ENCODE data around the gene GDF15. TPM values are rescaled to one million over a fixed set of nuclear protein-coding genes. Genes with fewer than 3 reads are reported as not detected.
"Not testable (repeated sequence)": the region's sequence is repeated elsewhere in the genome, so short reads cannot be mapped to it uniquely, and the experiment has no call there.

Gene GDF15
- total and polyA plus RNA-seq, 8 donors: 28.1 to 277 (median 43.5) TPM

DNA sequence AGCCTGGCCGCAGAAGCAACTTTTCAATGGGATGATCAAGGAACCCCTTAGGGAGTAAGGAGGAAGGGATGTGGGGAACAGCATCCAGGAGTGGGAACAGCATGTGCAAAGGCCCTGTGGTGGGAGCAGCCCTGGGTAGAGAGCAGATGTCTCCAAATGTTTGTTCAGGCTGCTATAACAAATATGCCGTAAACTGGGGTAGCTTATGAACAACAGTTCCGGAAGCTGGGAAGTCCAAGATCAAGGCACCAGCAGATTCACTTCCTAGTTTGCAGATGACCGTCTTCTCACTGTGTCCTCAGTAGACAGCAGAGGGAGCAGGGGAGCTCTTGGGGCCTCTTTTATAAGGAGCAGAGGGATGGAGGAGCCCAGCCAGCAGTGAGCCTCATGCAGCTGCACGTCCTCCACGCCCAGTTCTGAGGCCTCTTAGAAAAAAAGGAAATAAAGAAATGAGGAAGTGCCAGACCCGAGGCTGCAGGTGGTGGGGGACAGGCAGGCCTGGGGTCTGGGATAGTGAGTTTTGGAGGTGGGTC is 15.7 kb downstream of the GDF15 start:
- DNase-seq: peak in 2 of 6 donors; percentile 37 to 54
- peak in 3 of 4 donors; percentile 62 to 77 (median 76) for ATAC-seq
- no peak for FAIRE-seq
- no peaks in the 10 kb centered on the region for H3K9me3 ChIP-seq
- TF ChIP-seq, protein P1, sequence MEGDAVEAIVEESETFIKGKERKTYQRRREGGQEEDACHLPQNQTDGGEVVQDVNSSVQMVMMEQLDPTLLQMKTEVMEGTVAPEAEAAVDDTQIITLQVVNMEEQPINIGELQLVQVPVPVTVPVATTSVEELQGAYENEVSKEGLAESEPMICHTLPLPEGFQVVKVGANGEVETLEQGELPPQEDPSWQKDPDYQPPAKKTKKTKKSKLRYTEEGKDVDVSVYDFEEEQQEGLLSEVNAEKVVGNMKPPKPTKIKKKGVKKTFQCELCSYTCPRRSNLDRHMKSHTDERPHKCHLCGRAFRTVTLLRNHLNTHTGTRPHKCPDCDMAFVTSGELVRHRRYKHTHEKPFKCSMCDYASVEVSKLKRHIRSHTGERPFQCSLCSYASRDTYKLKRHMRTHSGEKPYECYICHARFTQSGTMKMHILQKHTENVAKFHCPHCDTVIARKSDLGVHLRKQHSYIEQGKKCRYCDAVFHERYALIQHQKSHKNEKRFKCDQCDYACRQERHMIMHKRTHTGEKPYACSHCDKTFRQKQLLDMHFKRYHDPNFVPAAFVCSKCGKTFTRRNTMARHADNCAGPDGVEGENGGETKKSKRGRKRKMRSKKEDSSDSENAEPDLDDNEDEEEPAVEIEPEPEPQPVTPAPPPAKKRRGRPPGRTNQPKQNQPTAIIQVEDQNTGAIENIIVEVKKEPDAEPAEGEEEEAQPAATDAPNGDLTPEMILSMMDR (IDR thresholded peaks at IDR 0.05): no peak
- no peaks in the 10 kb centered on the region for H3K27me3 ChIP-seq
- peak overlapping the region in 2 of 4 donors; percentile 23 to 47 for H3K27ac ChIP-seq
- no peak overlapping the region for H3K4me3 ChIP-seq
- intact Hi-C loops (cut with DNase I): no loop called here
- 55 to 63% methylated on average over 7 of the region's 7 CpGs for WGBS, 2 donors
- H3K36me3 ChIP-seq: no peaks in the 10 kb centered on the region
- H3K4me1 ChIP-seq: peaks cover 0 to 9% (median 0%) of the 10 kb centered on the region in 3 donors

DNA sequence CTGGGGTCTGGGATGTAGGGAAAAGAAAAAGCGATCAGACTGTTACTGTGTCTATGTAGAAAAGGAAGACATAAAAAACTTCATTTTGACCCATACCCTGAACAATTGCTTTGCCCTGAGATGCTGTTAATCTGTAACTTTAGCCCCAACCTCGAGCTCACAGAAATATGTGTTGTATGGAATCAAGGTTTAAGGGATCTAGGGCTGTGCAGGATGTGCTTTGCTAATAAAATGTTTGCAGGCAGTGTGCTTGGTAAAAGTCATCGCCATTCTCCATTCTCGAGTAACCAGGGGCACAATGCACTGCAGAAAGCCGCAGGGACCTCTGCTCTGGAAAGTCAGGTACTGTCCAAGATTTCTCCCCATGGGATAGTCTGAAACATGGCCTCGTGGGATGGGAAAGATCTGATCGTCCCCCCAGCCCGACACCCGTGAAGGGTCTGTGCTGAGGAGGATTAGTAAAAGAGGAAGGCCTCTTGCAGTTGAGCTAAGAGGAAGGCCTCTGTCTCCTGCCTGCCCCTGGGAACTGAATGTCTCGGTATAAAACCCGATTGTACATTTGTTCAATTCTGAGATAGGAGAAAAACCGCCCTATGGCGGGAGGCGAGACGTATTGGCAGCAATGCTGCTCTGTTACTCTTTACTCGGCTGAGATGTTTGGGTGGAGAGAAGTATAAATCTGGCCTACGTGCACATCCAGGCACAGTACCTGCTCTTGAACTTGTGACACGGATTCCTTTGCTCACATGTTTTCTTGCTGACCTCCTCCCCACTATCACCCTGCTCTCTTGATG is 16.7 kb downstream of the GDF15 start:
- H3K4me3 ChIP-seq; H3K9me3 ChIP-seq; DNase-seq; H3K36me3 ChIP-seq; H3K4me1 ChIP-seq; H3K27me3 ChIP-seq; ATAC-seq; intact Hi-C loops (cut with DNase I); FAIRE-seq: not testable (repeated sequence)
- WGBS, 2 donors: 53 to 58% methylated on average over 18 of the region's 18 CpGs
- peak overlapping the region in 3 of 4 donors; percentile 4 to 47 (median 33) for H3K27ac ChIP-seq

- H3K27ac ChIP-seq; intact Hi-C loops (cut with DNase I); H3K4me1 ChIP-seq; H3K36me3 ChIP-seq; H3K27me3 ChIP-seq; DNase-seq; FAIRE-seq; ATAC-seq; H3K4me3 ChIP-seq; H3K9me3 ChIP-seq: not testable (repeated sequence)
- 89 to 93% methylated on average over 11 of the region's 11 CpGs for whole genome bisulfite sequencing, 2 donors
These were observed 19.8 kb downstream of the GDF15 start for GRCh38 chr19:18405754-18406153.

GRCh38 chr19:18406749-18407148 is 20.8 kb downstream of the GDF15 start:
- intact Hi-C loops (cut with DNase I): no loop called here
- TF ChIP-seq, protein P1 (IDR thresholded peaks at IDR 0.05): no peak

GRCh38 chr19:18408053-18408476 is 22.1 kb downstream of the GDF15 start:
- 38 to 44% methylated on average over 10 of the region's 10 CpGs for WGBS, 2 donors
- H3K27me3 ChIP-seq: no peaks in the 10 kb centered on the region
- no peak overlapping the region for H3K27ac ChIP-seq
- H3K9me3 ChIP-seq: no peaks in the 10 kb centered on the region
- no peak overlapping the region for H3K4me3 ChIP-seq
- TF ChIP-seq, protein P1 (IDR thresholded peaks at IDR 0.05): peak; percentile 17 to 67 (median 41)
- DNase-seq (peak in 3 of 6 donors; percentile 59 to 81 (median 64)), FAIRE-seq (no peak), ATAC-seq (peak; percentile 55 to 81 (median 73))
- intact Hi-C loops (cut with DNase I): no loop called here
- no peaks in the 10 kb centered on the region for H3K36me3 ChIP-seq
- H3K4me1 ChIP-seq: no peaks in the 10 kb centered on the region

More at GRCh38 chr19:18406749-18407148, 20.8 kb downstream of the GDF15 start:
- Histone ChIP-seq H3K27ac (no peak overlapping the region), H3K9me3 (no peaks in the 10 kb centered on the region), H3K4me3 (no peak overlapping the region), H3K27me3 (no peaks in the 10 kb centered on the region), H3K36me3 (no peaks in the 10 kb centered on the region), H3K4me1 (no peaks in the 10 kb centered on the region)
- no peak for FAIRE-seq
- 86 to 91% methylated on average over 9 of the region's 9 CpGs for whole genome bisulfite sequencing, 2 donors
- no peak for DNase-seq
- no peak for ATAC-seq
